DND-41 (cell line): Measurements from ENCODE around the gene ROCK2.

Experiments used
- CTCF ChIP-seq: IDR thresholded peaks from 2 replicates; pipeline ENCODE4 v1.5.1; 2012; ENCODE audit warnings: borderline replicate concordance, low read length, moderate library complexity, mild to moderate bottlenecking; ENCODE audit not compliant: poor library complexity, severe bottlenecking; ENCODE audit errors: extremely low read depth
- EZH2 ChIP-seq: IDR thresholded peaks from 3 replicates; pipeline ENCODE4 v1.6.1; 2012; ENCODE audit warnings: borderline replicate concordance, low read depth, mild to moderate bottlenecking, moderate library complexity, low read length, inconsistent platforms; ENCODE audit not compliant: severe bottlenecking

GRCh38 chr2:11309706-11310105 lies 34.7 kb downstream of the ROCK2 start:
- TF ChIP-seq CTCF (no peak), EZH2 (no peak)
